LNCaP clone FGC (cell line): ENCODE measurements around the gene GRIA1.

ENCODE experiments used
- DNase-seq: peaks from one replicate; pipeline ENCODE4 v3.0.0-alpha.2; 2011; ENCODE audit warnings: low read depth
- H3K4me3 ChIP-seq: 2 replicates; pipeline ENCODE4 v1.5.1; 2011; ENCODE audit warnings: mild to moderate bottlenecking, low read depth, low read length, control low read depth
- TF ChIP-seq, protein P1 (sequence below): IDR thresholded peaks from 2 replicates; pipeline ENCODE4 v1.5.1; 2012; ENCODE audit warnings: mild to moderate bottlenecking; ENCODE audit not compliant: control insufficient read depth, insufficient read depth; ENCODE audit errors: extremely low read depth

Gene GRIA1

GRCh38 chr5:153813901-153814300 is 323.4 kb downstream of the GRIA1 start:
- TF ChIP-seq, protein P1, sequence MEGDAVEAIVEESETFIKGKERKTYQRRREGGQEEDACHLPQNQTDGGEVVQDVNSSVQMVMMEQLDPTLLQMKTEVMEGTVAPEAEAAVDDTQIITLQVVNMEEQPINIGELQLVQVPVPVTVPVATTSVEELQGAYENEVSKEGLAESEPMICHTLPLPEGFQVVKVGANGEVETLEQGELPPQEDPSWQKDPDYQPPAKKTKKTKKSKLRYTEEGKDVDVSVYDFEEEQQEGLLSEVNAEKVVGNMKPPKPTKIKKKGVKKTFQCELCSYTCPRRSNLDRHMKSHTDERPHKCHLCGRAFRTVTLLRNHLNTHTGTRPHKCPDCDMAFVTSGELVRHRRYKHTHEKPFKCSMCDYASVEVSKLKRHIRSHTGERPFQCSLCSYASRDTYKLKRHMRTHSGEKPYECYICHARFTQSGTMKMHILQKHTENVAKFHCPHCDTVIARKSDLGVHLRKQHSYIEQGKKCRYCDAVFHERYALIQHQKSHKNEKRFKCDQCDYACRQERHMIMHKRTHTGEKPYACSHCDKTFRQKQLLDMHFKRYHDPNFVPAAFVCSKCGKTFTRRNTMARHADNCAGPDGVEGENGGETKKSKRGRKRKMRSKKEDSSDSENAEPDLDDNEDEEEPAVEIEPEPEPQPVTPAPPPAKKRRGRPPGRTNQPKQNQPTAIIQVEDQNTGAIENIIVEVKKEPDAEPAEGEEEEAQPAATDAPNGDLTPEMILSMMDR = no peak
- DNase-seq = no peak
- H3K4me3 ChIP-seq = no peak overlapping the region

DNA sequence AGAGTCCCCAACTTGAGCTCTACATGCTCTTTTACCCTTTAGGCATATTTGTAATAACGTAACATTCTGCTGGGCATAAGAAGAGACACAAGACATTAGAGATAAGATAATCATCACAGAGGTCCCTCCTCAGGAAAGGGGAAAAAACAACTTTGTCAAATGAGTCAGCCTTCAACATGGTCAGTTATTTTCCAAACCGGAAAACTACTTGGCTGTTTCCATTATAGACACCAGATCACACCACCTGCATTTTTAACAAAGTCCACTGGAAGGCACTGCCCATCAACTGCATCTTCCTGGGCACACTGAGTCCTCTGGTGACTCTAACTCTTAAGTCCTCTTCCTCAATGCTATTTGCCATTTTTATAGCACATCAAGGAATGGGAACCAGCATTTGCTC is 326.4 kb downstream of the GRIA1 start:
- DNase-seq = no peak
- TF ChIP-seq, protein P1 = no peak
- H3K4me3 ChIP-seq = no peak overlapping the region

GRCh38 chr5:153818626-153819025 is 328.2 kb downstream of the GRIA1 start:
- TF ChIP-seq, protein P1 = no peak

GRCh38 chr5:153823036-153823435 is 332.6 kb downstream of the GRIA1 start:
- H3K4me3 ChIP-seq = no peak overlapping the region
- no peak for DNase-seq
- TF ChIP-seq, protein P1 = no peak

More at GRCh38 chr5:153818626-153819025, 328.2 kb downstream of the GRIA1 start:
- H3K4me3 ChIP-seq = no peak overlapping the region
- DNase-seq = no peak

DNA sequence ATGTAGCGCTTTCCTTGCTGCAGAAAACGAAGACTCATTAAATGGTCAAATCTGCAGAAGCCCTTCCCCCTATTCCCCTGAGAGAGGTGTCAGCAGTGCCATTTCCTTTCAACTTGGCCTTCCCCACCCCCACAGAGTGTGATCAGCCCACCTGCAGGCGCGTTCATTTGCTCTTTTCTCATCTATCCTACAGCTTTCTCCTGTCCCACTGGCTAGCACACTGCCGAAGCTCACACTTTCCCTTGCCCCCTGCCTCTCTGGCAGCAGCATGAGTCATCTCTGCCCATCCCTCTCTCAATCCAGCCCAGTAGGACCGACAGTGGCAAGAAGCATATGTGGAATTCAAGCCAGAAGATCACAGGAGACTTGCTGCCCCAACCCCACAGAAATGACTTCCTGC is 334.4 kb downstream of the GRIA1 start:
- H3K4me3 ChIP-seq = no peak overlapping the region
- TF ChIP-seq, protein P1 = no peak
- no peak for DNase-seq

- no peak overlapping the region for H3K4me3 ChIP-seq
- TF ChIP-seq, protein P1 = peak; percentile 35
- no peak for DNase-seq
These were observed 336.9 kb downstream of the GRIA1 start for GRCh38 chr5:153827397-153827796.

DNA sequence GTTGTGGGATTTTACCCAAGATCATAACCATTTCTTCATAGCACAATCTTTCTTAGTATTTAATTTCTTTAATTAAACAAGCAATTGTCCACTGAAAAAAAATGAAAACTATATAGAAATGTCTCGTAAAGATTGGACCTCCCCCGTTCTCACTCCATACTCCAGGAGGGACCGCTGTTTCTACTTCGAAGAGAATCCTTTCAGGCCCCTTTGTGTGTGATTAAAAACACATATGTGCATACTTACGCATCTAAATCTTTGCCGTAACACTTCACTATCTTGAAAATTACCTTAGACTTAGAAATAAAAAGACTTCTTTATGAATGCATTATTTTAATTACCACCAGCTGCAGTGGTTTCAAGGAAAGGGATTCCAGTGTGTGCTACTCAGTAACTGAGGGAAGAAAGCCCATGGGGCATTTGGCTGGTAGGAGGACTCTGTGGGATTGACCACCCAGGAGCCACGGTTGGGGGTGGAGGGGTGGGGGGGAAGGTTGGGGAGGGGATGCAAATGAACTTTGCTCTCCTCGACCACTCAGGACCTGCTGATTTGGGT is 339.1 kb downstream of the GRIA1 start:
- H3K4me3 ChIP-seq = no peak overlapping the region
- TF ChIP-seq, protein P1 = no peak
- no peak for DNase-seq
